Measurements from ENCODE around the gene MC1R. TPM values are rescaled to one million over a fixed set of nuclear protein-coding genes. Genes with fewer than 3 reads are reported as not detected.

The MC1R gene
- total RNA-seq, 1 donor from 2014 or later, result 8.1 TPM

DNA sequence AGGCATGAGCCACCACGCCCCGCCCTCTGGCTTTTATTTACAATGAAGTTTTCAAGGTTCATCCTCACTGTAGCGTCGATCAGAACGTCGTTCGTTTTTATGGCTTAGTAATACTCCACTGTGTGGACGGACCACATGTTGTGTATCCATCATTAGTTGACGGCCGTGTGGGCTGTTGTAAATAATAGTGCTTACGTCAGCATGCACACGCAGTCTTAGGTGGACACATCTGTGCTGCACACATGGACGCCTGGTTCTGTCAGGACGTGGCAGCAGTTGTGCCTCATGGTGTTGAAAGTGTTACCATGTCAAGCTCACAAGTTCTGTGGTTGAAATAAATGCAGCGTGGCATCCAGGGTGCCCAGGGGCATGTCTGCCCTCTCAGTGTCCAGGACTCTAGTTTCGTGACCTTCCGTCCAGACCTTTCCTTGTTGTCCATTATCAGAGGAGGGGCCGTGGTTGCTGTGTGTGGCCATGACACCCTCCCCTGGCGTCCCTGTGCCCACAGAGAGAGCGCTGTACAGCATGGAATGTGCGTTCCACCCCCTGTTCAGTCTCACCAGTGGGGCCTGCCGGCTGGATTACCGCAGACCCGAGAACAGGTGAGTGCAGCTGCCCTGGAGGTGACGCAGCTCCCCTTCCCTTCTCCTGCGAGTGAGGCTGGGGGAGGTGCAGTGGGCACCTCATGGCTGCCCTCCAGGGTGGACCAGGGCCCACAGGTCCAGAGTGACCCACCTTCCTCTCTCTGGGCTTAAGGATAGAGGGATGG, 23.0 kb upstream of the MC1R start:
- no peak for DNase-seq (ENCODE audit: low spot score)

DNA sequence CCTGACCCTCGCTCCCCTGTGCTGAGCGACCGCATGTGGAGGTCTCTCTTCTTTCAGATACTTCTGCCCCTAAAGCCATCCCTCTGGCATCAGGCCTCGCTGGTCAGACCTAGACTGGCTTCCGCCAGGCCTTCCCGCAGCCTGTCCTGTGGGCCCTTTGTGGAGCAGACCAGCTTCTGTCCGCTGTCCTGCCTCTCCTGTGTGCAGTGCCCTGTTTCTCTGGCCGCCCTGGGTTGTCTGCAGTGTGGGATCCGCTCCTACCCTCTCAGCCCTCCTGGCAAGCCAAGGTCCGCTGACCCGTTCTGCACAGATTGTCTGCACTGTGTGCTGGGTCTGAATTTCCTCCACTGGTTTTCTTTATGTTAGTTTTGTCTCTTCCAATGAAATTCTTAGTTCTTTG, 21.5 kb upstream of the MC1R start:
- DNase-seq (ENCODE audit: low spot score), result no peak

DNA sequence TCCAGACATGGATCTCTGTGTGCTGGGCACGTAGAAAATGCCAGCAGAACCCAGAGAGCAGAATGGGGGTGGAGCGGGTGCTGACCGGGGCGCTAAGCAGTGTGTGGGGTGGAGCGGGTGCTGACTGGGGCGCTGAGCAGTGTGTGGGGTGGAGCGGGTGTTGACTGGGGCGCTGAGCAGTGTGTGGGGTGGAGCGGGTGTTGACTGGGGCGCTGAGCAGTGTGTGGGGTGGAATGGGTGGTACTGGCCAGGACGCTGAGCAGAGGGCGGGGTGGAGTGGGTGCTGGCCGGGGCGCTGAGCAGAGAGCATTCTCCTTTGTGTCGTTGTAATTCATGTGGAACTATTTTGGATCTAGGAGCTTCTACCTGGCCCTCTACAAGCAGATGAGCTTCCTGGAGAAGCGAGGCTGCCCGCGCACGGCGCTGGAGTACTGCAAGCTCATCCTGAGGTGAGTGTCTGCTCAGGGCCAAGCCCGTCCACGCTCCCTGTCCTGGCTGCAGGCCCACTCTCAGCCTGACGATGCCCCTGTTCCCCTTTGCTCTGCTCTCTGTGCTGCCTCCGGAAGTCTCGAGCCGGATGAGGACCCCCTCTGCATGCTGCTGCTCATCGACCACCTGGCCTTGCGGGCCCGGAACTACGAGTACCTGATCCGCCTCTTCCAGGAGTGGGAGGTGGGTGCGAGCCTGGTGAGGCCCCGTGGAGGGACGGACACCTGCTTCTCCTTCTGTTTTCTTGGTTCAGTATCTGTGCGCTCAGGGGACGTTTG, 20.3 kb upstream of the MC1R start:
- no peak for DNase-seq (ENCODE audit: low spot score)

DNA sequence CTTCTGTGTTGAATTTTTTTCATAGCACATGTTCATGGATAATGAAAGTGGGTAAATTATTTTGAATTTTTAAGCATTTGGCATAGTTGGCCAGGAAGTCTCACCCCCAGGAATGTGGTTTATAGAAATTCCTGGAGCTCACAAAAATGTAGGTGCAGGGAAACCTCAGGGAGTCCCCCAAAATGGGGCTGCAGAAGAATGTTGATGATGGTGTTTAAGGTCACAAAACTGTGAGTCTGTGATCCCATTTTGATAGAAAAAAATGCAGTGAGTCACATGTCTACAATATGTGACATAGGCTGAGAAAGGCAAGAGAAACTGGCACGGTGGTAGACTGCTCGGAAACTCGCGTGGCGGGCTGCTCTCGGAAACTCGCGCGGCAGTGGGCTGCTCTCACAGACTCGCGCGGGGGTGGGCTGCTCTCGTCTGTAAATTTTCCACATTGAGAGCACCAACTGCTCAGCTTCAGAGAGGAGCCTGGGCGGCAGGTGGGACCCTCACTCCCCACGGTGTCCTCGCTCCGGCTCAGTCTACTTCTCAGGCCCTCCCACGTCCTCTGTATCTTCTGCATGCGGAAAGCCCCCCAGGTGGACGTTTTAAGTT, 18.7 kb upstream of the MC1R start:
- no peak for DNase-seq (ENCODE audit: low spot score)

DNA sequence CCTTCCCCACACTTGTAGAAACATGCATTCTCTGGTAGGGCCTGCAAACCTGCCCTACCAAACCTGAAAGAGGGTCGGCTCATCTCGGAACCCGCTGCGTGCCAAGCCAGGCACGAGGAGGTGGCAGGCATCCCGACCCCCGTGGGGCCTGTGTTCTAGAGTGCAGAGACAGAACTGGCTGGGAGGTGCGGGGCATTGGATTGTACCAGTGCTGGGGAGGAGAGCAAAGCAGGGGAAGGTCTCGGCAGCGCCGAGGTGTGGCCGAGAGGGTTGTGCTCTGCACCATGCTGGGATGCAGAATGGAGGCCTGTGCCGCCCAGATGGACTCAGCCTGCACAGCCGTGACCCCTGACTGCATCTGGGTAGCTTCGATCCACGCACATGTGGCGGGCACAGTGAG, 17.8 kb upstream of the MC1R start:
- no peak for DNase-seq (ENCODE audit: low spot score)

DNA sequence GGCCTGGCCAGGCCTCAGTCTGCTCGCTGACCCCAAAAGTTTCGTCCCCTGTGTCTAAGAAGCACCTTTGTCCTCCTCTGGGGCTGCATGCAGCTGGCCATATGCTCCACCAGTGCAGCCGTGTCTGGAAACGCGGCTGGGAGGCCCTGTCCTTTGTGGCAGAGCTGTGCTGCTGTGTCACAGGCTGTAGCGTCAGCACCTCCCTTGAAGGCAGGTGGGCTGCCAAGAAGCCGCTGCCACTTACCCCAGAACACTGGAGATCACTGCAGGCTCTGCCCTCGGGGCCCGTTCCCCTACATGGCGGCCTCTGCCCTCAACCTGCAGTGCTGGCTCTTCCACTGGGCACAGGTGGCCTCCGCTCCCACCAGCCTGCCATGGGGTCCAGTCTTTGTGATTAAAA, 15.7 kb upstream of the MC1R start:
- DNase-seq (ENCODE audit: low spot score), result no peak

DNA sequence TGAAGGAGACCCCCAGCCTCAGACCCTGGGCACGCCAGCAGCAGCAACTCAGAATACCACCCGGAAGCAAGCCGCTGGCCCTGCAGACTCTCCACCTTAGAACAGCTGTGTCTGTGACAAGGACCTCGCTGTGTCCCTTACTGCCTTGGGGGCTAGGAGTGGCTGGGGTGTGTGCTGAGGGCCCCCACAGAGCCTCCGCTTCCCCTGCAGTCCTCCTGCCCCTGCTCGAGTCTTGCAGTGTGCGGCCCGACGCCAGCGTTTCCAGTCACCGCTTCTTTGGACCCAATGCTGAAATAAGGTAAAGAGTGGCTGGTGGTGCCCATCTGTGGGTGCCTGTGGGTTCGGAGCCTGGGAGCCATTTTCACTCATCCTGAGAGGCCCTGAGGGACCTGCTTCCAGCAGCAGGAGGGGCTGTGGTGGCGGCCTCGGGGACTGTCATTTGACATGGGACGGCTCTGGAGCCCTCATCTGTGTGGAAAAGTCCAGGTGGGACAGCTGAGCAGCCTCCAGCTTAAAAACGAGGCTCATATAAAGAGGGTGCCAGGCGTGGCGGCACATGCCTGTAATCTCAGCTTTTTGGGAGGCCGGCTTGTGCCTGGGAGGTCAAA, 14.7 kb upstream of the MC1R start:
- DNase-seq (ENCODE audit: low spot score), result no peak

DNA sequence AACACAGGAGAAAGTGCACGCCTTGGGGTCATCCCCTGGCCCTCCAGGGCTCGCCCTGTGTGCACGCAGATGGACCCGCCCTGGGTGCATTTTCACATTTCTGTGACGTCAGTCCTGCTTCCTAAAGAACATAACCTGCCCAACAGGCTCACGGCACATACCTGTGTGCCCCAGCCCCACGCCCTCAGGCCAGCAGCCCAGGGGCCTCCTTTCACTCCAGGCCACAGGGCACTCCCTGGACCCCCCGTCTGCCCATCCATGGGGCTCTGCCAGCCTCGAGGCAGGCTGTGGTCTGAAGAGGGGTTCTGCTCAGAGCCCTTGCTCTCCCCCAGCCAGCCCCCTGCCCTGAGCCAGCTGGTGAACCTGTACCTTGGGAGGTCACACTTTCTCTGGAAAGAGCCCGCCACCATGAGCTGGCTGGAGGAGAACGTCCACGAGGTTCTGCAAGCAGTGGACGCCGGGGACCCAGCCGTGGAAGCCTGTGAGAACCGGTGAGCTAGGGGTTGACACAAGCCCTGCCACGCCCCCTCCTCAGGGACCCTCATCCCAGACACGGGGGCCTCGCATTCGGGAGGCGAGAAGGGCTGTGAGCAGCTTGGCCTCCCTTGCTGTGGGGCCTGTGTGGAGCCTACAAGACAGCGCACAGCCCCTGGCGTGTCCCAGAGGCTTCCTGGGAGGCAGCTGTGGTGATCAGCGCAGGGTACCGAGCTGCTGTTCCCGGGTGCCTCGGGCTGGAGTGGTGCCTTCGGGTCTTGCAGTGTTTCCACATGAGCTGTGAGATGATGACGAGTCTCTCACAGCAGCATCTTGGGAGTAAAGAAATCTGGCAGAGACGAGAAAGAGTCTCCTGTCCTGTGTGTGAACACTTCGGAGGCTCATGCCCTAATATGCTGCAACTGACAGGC, 13.8 kb upstream of the MC1R start:
- no peak for DNase-seq (ENCODE audit: low spot score)

DNA sequence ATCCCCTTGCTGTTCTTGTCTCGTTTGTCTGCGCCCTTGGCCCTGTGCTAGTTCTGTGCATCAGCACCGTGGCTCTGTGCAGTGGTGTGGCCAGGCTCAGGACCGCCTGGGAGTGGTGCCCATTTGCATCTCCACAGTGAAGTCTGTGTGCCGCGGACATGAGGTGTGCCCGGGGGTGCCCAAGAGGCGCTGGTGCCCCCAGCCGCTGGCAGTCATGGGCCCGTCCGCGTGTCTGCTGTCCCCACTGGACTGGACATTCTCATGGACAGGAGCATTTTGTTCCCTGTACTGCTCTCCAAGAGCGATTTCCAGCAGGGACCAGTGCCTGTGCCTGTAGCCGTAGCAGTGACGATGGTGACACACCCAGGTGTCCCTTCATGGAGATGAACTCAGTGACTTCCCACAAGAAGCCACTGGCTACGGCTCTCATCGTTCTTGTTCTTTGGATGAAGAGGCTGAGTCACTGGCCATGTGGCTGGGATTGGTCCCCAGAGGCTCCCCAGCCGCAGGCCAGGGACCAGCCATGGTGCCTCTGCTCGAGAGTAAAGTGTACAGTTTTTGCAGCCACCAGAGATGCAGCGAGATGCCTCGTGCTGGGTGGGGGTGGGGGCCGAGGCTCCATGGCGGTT, 13.0 kb upstream of the MC1R start:
- no peak for DNase-seq (ENCODE audit: low spot score)

DNA sequence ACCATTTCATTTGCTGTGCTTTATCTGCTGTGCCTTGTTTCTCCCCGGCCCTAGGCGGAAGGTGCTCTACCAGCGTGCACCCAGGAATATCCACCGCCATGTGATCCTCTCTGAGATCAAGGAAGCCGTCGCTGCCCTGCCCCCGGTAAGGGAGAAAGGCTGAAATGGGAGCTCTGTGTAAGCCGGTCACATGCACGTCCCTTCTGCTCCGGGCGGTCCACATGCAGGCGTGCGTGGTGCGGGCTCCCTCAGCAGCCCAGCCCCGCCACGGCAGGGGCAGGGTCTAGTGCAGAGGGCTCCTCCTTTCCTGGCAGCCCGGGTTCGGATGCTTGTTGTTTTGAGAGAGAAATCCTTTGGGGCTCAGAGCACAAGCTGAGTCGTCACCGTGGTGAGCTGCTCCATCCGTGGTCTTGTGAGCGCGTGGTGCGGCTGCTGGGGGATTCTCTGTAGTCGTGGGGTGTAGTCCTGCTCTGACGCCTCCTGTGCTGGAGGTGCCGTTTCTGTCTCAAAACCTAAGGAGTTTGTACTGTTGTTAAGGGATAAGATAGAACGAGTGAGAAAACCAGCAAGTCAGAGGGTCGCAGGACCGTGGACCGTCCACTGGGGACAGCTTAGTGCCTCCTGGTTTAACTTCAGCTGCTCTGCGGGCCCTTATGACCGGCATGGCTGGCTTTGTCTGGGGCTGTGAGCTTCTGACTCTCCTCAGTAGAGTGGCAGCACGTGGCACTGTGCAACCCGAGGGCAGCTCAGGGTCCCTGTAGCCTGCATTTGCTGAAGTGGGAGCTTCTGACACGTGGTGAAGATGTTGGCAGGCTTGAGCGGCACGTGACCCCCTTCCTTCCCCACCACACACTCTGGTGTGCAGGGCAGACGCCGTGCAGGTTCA, 12.3 kb upstream of the MC1R start:
- DNase-seq (ENCODE audit: low spot score), result no peak

DNA sequence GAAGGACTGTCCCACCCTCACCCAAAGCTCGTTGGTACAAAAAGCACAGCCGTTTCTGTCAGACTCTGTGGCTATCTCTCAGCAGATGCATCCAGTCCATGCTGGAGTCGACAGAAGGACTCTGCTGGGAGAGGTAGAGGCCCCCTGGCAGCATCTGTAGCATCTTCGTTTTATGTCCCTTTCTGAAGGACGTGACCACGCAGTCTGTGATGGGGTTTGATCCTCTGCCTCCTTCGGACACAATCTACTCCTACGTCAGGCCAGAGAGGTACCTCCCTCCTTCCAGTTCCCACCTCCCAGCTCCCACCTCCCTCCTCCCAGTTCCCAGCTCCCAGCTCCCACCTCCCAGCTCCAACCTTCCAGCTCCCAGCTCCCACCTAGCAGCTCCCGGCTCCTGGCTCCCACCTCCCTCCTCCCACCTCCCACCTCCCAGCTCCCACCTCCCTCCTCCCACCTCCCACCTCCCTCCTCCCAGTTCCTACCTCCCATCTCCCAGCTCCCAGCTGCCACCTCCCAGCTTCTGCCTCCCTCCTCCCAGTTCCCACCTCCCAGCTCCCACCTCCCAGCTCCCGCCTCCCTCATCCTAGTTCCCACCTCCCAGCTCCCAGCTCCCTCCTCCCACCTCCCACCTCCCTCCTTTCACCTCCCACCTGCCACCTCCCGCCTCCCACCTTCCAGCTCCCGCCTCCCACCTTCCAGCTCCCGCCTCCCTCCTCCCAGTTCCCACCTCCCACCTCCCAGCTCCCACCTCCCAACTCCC, 11.4 kb upstream of the MC1R start:
- no peak for DNase-seq (ENCODE audit: low spot score)

DNA sequence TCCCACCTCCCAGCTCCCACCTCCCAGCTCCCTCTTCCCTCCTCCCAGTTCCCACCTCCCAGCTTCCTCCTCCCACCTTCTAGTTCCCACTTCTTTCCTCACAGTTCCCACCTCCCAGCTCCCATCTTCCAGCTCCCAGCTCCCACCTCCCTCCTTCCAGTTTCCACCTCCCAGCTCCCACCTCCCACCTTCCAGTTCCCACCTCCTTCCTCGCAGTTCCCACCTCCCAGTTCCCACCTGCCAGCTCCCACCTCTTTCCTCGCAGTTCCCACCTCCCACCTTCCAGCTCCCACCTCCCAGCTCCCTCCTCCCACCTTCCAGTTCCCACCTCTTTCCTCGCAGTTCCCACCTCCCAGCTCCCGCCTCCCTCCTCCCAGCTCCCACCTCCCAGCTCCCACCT, 10.4 kb upstream of the MC1R start:
- no peak for DNase-seq (ENCODE audit: low spot score)

DNA sequence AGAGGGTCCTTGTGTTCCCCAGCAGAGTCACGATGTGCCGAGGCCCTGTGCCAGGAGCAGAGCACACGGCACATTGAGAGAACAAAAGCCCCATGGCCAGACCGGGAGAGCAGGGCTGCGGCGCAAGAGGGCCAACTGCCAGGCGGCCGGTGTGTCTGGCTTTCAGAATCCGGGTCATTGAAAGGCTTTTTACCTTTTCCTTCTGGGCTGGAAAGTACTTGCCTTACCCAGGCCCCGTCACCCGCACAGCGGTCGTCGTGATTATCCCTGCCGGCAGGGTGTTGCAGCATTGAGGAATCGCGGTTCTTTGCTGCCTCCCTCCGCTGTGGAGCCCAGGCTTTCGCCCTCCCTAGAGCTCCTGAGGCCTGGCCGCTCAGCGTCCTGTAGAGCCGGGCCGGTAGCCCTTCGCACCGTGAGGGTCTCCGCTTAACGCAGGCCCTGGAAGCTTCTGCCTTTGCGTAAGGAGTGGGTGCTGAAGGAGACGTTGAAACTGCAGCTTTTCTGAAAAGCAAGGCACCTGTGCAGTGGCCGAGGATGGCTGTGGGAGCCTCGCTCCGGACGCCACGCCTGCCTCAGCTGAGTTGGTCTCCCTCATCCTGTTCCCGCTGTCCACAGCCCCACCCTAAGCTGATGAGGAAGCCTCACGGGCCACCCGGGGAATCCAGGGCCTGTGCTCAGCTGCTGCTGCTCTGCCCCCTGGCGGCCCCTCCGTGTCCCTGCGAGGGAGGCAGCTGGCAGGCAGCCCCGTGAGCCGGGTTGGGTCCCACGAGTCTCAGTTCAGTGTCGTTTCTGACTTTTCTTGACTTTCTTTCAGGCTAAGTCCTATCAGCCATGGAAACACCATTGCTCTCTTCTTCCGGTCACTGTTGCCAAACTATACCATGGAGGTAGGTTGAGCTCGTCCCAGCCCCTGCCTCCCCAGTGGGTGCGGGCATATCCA, 8.6 kb upstream of the MC1R start:
- DNase-seq (ENCODE audit: low spot score), result peak; percentile 74

DNA sequence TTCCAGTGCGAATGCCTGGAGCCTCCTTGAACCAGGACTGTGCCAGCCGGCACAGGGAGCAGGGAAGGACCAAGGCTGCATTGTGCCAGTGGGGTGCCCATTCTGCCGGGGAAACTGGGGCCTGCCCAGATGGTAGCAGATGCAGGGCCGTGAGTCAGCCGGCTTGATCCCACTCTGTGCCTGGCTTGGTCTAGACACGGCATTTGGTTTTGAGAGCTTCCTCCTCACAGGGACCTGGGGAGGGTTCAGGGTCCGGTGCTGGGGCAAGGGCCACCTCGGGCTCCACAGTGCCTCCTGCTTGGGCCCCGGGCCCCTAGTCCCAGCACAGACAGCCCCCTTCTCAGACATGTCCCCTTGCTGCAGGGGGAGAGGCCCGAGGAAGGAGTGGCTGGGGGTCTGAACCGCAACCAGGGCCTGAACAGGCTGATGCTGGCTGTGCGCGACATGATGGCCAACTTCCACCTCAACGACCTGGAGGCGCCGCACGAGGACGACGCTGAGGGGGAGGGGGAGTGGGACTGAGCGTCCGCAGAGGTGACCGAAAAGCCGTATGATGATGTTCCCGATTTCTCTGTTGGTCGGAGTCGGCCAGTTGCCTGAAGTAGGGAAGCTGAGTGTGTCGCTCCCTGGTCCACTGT, 7.8 kb upstream of the MC1R start:
- no peak for DNase-seq (ENCODE audit: low spot score)

DNA sequence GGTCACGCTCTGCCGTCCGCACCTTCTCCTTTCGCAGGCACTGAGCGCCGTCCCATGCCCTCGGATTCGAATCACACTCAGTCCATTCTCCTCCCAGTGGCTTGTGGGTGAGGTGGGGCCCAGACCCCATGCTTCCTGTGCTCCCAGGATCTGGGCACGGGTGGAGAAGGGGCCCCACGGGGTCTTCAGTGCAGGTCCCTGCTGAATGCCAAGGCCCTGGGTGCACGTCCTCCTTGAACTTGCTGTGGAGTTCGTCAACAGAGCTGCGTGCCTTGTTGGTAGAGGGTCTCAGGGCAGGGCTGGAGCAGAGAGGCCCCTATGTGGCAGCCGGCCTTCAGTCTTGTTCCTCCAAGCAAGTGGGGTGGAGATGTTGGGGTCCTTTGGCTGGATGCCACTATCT, 7.3 kb upstream of the MC1R start:
- no peak for DNase-seq (ENCODE audit: low spot score)

DNA sequence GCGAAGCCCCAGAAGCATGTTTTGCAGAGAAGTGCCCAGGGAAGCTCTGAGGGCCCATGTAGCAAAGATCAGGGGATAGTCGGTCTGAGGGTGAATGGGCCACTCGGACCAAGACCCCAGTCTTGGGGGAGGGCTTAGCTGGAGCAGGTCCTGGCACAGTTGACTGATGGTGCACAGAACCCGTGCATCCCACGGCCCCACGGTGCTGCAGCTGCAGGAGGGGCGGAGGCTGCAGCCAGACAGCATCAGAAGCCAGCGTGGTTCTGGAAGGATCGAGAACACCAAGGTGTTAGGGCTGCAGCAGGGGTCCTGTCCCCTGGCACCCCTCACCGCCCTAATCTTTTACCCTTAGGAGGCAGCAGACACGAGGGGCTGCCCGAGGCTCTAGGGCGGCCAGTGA, 6.5 kb upstream of the MC1R start:
- DNase-seq (ENCODE audit: low spot score), result no peak

DNA sequence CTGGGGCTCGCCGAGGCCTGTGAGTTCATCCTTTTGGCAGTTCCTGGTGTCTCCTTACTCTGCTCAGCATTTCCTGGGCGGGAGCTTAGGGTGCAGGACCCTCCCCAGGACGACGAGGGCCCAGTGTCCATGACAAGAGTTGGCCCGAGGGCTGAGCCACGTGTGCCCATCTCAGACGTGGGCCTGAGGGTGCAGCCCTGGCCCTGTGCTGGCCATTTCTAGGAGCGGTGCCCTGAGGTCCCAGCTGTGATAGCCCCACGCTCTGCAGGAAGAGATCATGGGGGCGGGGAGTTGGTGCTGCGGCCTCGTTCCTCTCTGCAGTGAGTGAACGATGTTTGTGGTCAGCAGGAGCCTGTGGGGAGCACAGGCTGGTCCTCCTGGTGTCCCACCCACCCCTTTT, 6.0 kb upstream of the MC1R start:
- no peak for DNase-seq (ENCODE audit: low spot score)
